ENCODE results near the gene ATRNL1. TPM values are rescaled to one million over a fixed set of nuclear protein-coding genes. Genes with fewer than 3 reads are reported as not detected.
A peak's percentile ranks its signal among the peaks of the same experiment; 100 is the strongest.

Gene ATRNL1
- total and polyA plus RNA-seq, 4 donors = 11.7 to 180 (median 38.5) TPM

GRCh38 chr10:115860182-115861107 lies 767.3 kb downstream of the ATRNL1 start:
- no peaks in the 10 kb centered on the region for H3K4me1 ChIP-seq (ENCODE audit: control insufficient read depth, insufficient read depth, low read length)
- H3K36me3 ChIP-seq (ENCODE audit: control insufficient read depth, insufficient read depth, low read length) = no peaks in the 10 kb centered on the region
- no peak overlapping the region for H3K4me3 ChIP-seq (ENCODE audit: low read depth, low read length)
- no peaks in the 10 kb centered on the region for H3K9me3 ChIP-seq (ENCODE audit: control insufficient read depth, insufficient read depth, low read length)
- peak in 1 of 6 donors; percentile 79 for DNase-seq (ENCODE audit: low read depth in 4 of 6, low spot score in 6 of 6)
- H3K27ac ChIP-seq (ENCODE audit: low read depth, low read length) = no peak overlapping the region
- WGBS (ENCODE audit: insufficient coverage) = 89% methylated on average over 1 of the region's 1 CpG
- no peaks in the 10 kb centered on the region for H3K27me3 ChIP-seq (ENCODE audit: control insufficient read depth, insufficient read depth, low read length)

DNA sequence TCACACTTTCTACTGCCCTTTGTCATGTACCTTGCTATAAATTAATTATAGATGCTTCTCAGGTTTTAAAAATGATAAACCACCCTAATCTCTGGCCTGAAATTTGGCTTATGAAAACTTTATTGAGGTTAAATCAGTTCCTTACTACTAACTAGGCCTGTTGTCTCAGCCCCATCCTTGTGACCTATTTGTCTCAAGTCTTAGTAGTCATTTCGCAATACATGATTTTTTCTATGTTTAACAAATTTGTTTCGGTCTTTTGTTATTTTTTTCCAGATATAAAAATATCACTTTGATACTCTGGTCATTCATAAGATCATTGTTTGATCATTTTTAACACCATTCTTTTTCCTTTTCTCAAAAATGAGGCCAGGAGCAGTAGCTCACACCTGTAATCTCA lies 768.3 kb downstream of the ATRNL1 start:
- no peak overlapping the region for H3K4me3 ChIP-seq (ENCODE audit: low read depth, low read length)
- no peaks in the 10 kb centered on the region for H3K4me1 ChIP-seq (ENCODE audit: control insufficient read depth, insufficient read depth, low read length)
- no peak for DNase-seq (ENCODE audit: low read depth in 4 of 6, low spot score in 6 of 6)
- WGBS (ENCODE audit: insufficient coverage) = no CpG with 5 or more reads among the region's 2 CpGs
- no peaks in the 10 kb centered on the region for H3K27me3 ChIP-seq (ENCODE audit: control insufficient read depth, insufficient read depth, low read length)
- H3K36me3 ChIP-seq (ENCODE audit: control insufficient read depth, insufficient read depth, low read length) = no peaks in the 10 kb centered on the region
- H3K9me3 ChIP-seq (ENCODE audit: control insufficient read depth, insufficient read depth, low read length) = no peaks in the 10 kb centered on the region
- no peak overlapping the region for H3K27ac ChIP-seq (ENCODE audit: low read depth, low read length)

GRCh38 chr10:115861864-115862263 lies 768.7 kb downstream of the ATRNL1 start:
- Histone ChIP-seq H3K4me3 (ENCODE audit: low read depth, low read length) (no peak overlapping the region), H3K4me1 (ENCODE audit: control insufficient read depth, insufficient read depth, low read length) (no peaks in the 10 kb centered on the region), H3K9me3 (ENCODE audit: control insufficient read depth, insufficient read depth, low read length) (no peaks in the 10 kb centered on the region), H3K27ac (ENCODE audit: low read depth, low read length) (no peak overlapping the region), H3K36me3 (ENCODE audit: control insufficient read depth, insufficient read depth, low read length) (no peaks in the 10 kb centered on the region), H3K27me3 (ENCODE audit: control insufficient read depth, insufficient read depth, low read length) (no peaks in the 10 kb centered on the region)
- no CpG with 5 or more reads among the region's 1 CpG for WGBS (ENCODE audit: insufficient coverage)
- DNase-seq (ENCODE audit: low read depth in 4 of 6, low spot score in 6 of 6) = no peak

- H3K9me3 ChIP-seq (ENCODE audit: control insufficient read depth, insufficient read depth, low read length) = no peaks in the 10 kb centered on the region
- no peaks in the 10 kb centered on the region for H3K27me3 ChIP-seq (ENCODE audit: control insufficient read depth, insufficient read depth, low read length)
- no peaks in the 10 kb centered on the region for H3K36me3 ChIP-seq (ENCODE audit: control insufficient read depth, insufficient read depth, low read length)
- no peaks in the 10 kb centered on the region for H3K4me1 ChIP-seq (ENCODE audit: control insufficient read depth, insufficient read depth, low read length)
- DNase-seq (ENCODE audit: low read depth in 4 of 6, low spot score in 6 of 6) = no peak
- H3K4me3 ChIP-seq (ENCODE audit: low read depth, low read length) = no peak overlapping the region
- WGBS (ENCODE audit: insufficient coverage) = no CpG with 5 or more reads among the region's 1 CpG
- no peak overlapping the region for H3K27ac ChIP-seq (ENCODE audit: low read depth, low read length)
These were observed 773.0 kb downstream of the ATRNL1 start for GRCh38 chr10:115866174-115866573.

- peak in 2 of 6 donors; percentile 22 to 33 for DNase-seq (ENCODE audit: low read depth in 4 of 6, low spot score in 6 of 6)
- Histone ChIP-seq H3K27me3 (ENCODE audit: control insufficient read depth, insufficient read depth, low read length) (no peaks in the 10 kb centered on the region), H3K4me1 (ENCODE audit: control insufficient read depth, insufficient read depth, low read length) (no peaks in the 10 kb centered on the region), H3K27ac (ENCODE audit: low read depth, low read length) (no peak overlapping the region), H3K9me3 (ENCODE audit: control insufficient read depth, insufficient read depth, low read length) (no peaks in the 10 kb centered on the region), H3K36me3 (ENCODE audit: control insufficient read depth, insufficient read depth, low read length) (no peaks in the 10 kb centered on the region), H3K4me3 (ENCODE audit: low read depth, low read length) (no peak overlapping the region)
- no CpG with 5 or more reads among the region's 4 CpGs for WGBS (ENCODE audit: insufficient coverage)
These were observed 773.5 kb downstream of the ATRNL1 start for GRCh38 chr10:115866691-115867090.

GRCh38 chr10:115867305-115867704 lies 774.1 kb downstream of the ATRNL1 start:
- WGBS (ENCODE audit: insufficient coverage) = no CpG with 5 or more reads among the region's 2 CpGs
- no peaks in the 10 kb centered on the region for H3K36me3 ChIP-seq (ENCODE audit: control insufficient read depth, insufficient read depth, low read length)
- no peak overlapping the region for H3K27ac ChIP-seq (ENCODE audit: low read depth, low read length)
- H3K4me3 ChIP-seq (ENCODE audit: low read depth, low read length) = no peak overlapping the region
- no peaks in the 10 kb centered on the region for H3K9me3 ChIP-seq (ENCODE audit: control insufficient read depth, insufficient read depth, low read length)
- no peaks in the 10 kb centered on the region for H3K4me1 ChIP-seq (ENCODE audit: control insufficient read depth, insufficient read depth, low read length)
- peak in 1 of 6 donors; percentile 26 for DNase-seq (ENCODE audit: low read depth in 4 of 6, low spot score in 6 of 6)
- no peaks in the 10 kb centered on the region for H3K27me3 ChIP-seq (ENCODE audit: control insufficient read depth, insufficient read depth, low read length)

GRCh38 chr10:115871855-115872254 lies 778.7 kb downstream of the ATRNL1 start:
- no peaks in the 10 kb centered on the region for H3K27me3 ChIP-seq (ENCODE audit: control insufficient read depth, insufficient read depth, low read length)
- no peaks in the 10 kb centered on the region for H3K4me1 ChIP-seq (ENCODE audit: control insufficient read depth, insufficient read depth, low read length)
- no peaks in the 10 kb centered on the region for H3K9me3 ChIP-seq (ENCODE audit: control insufficient read depth, insufficient read depth, low read length)
- H3K27ac ChIP-seq (ENCODE audit: low read depth, low read length) = no peak overlapping the region
- WGBS (ENCODE audit: insufficient coverage) = no CpG with 5 or more reads among the region's 1 CpG
- no peaks in the 10 kb centered on the region for H3K36me3 ChIP-seq (ENCODE audit: control insufficient read depth, insufficient read depth, low read length)
- no peak for DNase-seq (ENCODE audit: low read depth in 4 of 6, low spot score in 6 of 6)
- H3K4me3 ChIP-seq (ENCODE audit: low read depth, low read length) = no peak overlapping the region

DNA sequence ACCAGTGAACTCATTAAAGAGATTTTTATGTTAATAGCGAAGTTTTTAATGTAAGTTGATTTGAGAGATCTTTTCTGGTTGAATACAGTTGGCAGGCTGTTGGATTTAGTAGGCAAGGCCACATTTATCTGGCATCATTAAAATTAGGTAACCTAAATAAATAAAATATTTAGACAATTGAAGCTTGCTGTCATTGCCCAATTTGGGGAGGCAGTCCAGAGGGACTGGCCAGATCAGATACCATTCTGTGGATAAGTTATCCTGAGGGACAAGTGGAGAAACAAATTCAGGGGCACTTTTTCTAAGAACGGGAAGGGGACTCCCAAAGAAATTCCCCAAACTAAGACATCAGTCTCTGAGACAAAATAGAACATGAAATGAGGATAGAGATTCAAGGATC lies 782.0 kb downstream of the ATRNL1 start:
- no peaks in the 10 kb centered on the region for H3K36me3 ChIP-seq (ENCODE audit: control insufficient read depth, insufficient read depth, low read length)
- no peaks in the 10 kb centered on the region for H3K4me1 ChIP-seq (ENCODE audit: control insufficient read depth, insufficient read depth, low read length)
- no peak overlapping the region for H3K4me3 ChIP-seq (ENCODE audit: low read depth, low read length)
- H3K27ac ChIP-seq (ENCODE audit: low read depth, low read length) = no peak overlapping the region
- no peak for DNase-seq (ENCODE audit: low read depth in 4 of 6, low spot score in 6 of 6)
- no peaks in the 10 kb centered on the region for H3K27me3 ChIP-seq (ENCODE audit: control insufficient read depth, insufficient read depth, low read length)
- H3K9me3 ChIP-seq (ENCODE audit: control insufficient read depth, insufficient read depth, low read length) = no peaks in the 10 kb centered on the region
- no CpG with 5 or more reads among the region's 2 CpGs for WGBS (ENCODE audit: insufficient coverage)

DNA sequence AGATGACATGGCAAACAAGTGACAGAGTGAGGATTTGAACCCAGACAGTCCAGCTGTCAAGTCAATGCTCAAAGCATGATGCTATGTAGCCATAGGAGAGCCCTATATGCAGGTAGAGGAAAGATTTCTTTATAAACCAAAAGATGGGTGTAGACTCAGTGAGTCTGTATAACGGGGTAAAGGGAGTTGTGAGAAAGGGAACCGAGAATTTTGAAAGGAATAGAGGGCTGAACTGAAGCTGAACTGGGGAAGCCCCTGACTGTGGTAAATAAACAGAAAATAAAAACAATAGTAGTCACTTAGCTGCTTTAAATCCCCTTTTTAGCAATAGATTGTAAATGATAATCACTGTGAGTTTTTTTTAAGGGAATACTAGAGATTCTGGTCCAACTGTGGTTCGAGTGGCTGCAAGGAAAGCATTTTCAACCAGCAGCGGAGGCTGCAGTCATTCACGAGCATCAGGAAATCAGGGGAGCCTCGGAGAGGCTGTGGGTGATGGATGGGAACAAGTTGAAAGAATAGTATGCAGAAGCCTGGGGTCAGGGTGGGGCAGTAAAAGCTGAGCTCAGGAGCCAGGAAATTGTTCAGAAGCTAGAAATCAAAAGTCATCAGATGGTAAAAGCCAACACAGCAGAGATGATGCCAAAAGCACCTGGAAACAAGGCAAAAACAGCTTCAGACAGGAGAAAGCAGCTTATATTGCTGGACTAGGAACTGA lies 786.4 kb downstream of the ATRNL1 start:
- Histone ChIP-seq H3K9me3 (ENCODE audit: control insufficient read depth, insufficient read depth, low read length) (no peaks in the 10 kb centered on the region), H3K27me3 (ENCODE audit: control insufficient read depth, insufficient read depth, low read length) (no peaks in the 10 kb centered on the region), H3K27ac (ENCODE audit: low read depth, low read length) (no peak overlapping the region), H3K36me3 (ENCODE audit: control insufficient read depth, insufficient read depth, low read length) (no peaks in the 10 kb centered on the region), H3K4me3 (ENCODE audit: low read depth, low read length) (no peak overlapping the region), H3K4me1 (ENCODE audit: control insufficient read depth, insufficient read depth, low read length) (no peaks in the 10 kb centered on the region)
- 51% methylated on average over 5 of the region's 6 CpGs for WGBS (ENCODE audit: insufficient coverage)
- peak in 1 of 6 donors; percentile 50 for DNase-seq (ENCODE audit: low read depth in 4 of 6, low spot score in 6 of 6)

All from spinal cord (tissue), 10 donors.